HG02623 (cell line): Measurements from ENCODE around the gene ARMC6.

Experiments
- ATAC-seq: cut with Tn5 transposase; IDR thresholded peaks from one replicate; pipeline ENCODE4 v1.9.1; 2021; ENCODE audit warnings: moderate library complexity; ENCODE audit not compliant: unreplicated experiment

The ARMC6 gene

GRCh38 chr19:19054315-19054938 lies 21.0 kb downstream of the ARMC6 start:
- no peak for ATAC-seq

GRCh38 chr19:19054939-19055440 lies 21.6 kb downstream of the ARMC6 start:
- ATAC-seq: no peak

DNA sequence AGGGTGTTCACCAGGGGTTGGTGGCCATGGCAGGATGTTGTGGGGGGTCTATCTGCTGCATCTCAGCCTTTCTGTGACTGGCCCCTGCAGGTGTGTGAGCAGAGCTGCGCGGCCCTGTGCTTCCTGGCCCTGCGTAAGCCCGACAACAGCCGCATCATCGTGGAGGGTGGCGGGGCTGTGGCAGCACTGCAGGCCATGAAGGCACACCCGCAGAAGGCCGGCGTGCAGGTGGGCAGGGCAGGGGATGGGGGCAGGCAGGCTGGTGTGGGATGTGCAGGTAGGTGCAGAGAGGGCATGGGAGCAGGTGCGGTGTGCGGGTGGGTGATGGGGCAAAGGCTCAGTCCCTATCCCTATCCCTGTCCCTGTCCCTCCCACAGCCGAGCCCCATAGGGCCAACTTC lies 22.3 kb downstream of the ARMC6 start:
- ATAC-seq: no peak

- ATAC-seq: no peak
Observed at GRCh38 chr19:19056636-19057275, 23.4 kb downstream of the ARMC6 start.

- no peak for ATAC-seq
Observed at GRCh38 chr19:19057317-19057716, 23.9 kb downstream of the ARMC6 start.

- no peak for ATAC-seq
Observed at GRCh38 chr19:19057720-19058119, 24.3 kb downstream of the ARMC6 start.

DNA sequence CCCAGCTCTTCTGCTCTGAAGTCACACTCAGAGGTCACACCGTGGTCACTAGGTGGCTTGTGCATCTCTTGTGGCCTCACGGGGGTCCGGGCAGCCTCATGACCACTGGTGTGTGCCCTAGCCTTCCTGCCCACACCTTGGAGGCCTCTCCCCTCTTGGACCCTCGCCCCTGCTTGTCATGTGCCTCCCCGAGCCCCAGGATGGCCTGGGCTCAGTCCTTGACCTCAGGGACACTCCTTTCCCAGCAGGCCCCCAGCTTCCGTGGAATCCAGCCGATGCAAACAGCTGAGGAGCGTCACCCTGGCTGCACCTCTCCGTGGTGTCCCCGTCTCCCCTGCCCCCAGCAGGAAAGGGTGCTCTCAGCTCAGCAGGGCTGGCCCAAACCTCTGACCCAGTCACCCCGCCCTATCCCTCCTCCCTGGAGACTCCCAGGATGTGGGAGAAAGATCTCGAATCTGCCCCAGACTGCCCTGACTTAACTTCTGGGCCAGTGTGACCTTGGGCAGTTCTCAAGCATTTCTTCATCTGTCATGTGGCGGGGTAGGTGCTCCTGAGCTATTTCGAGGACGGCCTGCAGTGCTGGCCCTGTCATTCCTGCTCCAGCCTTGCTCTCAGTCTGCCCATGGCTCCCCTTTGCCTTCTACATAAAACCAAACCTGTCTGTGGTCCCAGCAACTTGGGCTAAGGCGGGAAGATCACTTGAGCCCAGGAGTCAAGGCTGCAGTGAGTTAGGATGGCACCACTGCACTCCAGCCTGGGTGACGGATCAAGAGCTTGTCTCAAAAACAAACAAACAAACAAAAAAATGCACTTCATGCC lies 25.8 kb downstream of the ARMC6 start:
- ATAC-seq: no peak

DNA sequence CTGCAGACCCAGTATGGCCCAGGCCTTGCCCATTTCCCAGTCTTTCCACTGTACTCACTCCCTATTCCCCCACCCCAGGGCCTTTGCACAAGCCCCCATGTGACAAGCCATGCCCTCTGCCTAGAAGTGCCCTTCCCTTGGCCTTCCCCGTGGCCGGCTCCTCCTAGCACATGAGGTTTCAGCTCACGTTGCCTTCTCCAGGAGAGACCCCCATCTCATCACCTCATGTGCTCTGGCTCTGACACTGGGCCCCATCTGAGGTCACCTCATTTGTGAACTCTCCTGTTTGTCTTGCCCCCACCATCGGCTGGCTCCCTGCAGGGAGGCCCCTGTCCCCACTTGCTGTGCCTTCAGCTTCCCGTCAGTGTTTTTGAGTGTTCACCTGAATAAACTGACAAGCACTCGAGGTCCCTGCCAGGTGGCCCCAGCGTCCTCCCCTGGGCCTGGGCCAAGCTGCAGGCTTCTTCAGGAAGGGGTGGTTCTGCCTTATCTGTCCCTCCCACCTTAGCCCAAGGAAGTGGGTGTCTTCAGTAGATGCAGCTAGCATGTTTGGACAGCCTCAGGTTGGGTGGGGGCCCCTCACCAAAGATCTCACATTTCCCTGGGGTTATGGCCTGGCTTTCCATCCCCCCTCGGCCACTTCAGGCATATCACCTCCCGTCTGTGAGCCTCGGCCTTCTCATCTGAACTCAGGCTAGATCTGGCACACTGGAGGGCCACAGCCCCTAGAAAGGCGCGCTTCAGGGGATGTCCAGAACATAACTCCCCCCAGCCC lies 26.6 kb downstream of the ARMC6 start:
- no peak for ATAC-seq

GRCh38 chr19:19061506-19061905 lies 28.1 kb downstream of the ARMC6 start:
- ATAC-seq: no peak

DNA sequence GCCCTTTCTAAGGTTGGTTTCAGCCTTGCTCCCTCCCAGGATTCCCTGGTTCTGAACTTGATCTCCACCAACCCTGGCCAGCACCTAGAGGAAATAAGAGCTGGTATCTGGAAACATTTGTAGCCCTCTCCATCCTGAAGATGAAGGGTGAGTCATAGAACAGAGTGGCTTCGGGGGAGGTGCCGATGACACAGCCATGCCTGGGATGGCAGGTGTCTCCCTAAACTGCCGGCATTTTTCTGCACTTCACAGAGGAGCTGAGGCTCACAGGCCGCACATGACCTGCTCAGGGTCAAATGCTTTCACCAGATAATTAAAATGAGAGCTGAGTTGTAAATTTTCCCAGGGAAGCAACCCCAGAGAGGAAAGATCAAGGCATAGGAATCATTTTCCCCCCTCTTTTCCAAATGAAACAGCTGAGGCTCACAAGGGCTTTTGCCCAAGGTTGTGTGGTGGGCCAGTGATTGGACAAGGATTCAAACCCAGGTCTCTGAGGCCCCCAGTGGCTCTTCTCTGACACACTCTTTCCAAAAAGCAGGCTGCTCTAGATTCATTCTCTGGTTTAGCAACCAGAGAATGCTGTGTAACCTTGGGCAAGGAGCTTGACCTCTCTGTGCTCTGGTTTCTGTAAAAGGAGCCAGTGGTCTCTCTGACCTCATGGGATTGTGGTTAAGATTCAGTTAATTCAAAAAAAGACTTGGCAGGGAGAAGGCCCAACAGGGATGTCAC lies 29.2 kb downstream of the ARMC6 start:
- no peak for ATAC-seq

DNA sequence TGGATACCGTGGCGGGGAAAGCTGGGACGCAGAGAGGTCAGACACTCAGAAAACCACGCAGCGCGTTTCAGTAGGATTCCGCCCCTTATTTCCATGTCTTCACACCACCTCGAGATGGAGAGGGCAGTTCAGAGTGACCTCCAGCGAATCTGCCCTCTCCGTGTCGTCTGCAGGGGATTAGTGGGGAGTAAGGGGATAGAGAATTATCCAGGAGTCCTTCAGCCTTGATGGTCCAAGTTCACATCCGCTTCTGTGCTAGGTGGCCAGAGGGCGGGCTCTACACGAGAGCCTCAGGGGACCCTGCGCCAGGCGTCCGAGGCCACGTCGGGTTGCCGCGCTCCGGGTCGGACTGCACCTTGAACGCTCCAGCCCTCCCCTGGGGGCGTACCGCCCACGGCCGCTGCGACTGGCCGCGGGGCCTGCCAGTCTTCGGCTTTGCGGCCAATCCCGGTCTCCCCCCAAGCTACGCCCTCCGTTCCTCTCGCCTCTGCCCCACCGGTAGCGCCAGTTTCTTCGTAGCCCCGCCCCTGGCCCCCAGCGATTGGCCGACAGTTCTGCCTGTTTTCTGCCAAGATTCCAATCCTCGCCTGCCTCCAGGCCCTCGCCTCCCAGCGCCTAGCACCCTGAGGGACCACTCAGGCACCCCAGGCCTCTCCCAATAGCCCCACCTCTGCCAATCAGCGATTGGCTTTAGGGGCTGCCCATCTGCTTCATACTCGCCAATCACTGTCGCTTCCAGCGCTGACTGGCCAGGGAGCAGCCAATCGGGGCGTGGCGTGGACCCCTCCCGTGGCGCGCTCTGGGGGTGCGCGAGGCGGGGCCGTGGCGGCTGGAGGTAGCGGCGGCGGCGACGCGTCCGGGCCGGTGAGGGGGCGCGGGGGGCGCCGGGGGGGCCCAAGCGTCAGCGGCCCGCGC lies 30.0 kb downstream of the ARMC6 start, which contains the start of gene SLC25A42:
Gene SLC25A42, plus strand, starts transcription at position 812 of the 915 bp plus-strand sequence. CDS start 32,131 bp downstream, outside the sequence.
- ATAC-seq: peak; percentile 89

DNA sequence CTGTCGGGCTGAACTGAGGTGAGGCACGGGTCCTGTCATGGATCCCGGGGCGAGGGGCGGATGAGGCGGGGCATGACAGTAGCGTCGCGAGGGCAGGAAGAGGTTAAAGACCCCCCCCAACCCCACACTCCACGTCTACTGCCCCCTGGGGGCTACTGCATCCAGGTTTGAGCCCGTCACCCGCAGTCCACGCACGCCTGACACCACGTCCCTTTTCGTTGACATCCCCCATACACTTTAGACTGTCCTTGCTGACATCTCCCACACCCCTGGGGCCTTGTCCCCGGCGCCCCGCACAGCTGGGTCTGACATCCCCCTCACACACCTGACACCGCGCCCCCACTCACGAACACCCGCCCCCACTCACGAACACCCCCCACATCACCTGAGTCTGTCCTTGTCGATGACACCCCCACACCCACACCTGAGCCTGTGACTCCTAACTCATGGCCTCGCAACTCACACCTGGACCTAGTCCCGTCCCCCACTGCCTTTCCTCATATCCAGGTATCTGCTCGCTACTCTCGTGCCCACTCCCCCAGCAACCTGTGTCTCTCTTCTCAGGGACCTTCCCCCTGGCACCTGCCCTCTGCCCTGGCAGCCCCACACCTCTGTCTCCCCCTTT lies 30.8 kb downstream of the ARMC6 start:
- no peak for ATAC-seq

DNA sequence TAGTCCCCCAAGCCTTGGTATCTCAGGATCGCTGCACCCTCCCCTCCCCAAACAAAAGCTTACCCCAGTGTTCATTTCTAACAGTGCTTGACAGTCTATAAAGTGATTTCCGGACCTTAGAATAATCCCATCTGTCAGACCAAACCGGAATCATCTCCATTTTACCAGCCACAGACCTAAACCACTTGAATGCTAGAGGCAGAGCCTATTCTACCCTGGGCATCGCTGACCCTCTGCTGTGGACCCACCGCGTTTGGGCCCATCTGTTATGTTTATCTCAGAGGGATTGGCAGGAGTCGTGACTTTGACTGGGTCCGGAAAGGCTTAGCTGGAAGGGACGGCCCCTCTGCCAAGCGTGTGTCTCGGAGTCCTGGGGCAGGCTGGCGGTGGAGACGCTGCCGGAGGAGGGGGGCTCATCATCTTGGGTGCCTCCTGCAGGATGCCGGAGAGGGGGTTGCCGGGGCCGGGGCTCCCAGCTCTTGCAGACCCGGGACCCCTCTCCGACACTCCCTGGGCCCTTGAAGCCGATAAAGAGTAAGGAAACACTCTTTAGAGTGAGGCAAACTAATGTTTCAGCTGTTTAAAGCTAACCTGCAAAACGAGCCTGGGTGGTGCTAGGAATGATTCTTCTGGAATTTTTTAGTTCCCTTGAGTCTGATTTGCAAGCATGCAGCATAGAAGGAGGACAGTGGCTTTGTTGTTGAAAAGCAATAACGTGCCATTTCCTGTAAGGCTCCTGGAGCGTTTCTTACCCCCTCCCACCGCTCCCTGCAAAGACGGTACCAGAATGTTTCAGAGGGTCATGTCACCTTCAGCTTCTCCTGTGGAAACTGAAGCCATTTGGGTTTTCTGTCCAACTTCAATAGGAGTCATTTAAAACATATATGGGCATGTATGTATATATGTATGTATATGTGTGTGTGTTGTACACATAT lies 31.7 kb downstream of the ARMC6 start:
- ATAC-seq: no peak

DNA sequence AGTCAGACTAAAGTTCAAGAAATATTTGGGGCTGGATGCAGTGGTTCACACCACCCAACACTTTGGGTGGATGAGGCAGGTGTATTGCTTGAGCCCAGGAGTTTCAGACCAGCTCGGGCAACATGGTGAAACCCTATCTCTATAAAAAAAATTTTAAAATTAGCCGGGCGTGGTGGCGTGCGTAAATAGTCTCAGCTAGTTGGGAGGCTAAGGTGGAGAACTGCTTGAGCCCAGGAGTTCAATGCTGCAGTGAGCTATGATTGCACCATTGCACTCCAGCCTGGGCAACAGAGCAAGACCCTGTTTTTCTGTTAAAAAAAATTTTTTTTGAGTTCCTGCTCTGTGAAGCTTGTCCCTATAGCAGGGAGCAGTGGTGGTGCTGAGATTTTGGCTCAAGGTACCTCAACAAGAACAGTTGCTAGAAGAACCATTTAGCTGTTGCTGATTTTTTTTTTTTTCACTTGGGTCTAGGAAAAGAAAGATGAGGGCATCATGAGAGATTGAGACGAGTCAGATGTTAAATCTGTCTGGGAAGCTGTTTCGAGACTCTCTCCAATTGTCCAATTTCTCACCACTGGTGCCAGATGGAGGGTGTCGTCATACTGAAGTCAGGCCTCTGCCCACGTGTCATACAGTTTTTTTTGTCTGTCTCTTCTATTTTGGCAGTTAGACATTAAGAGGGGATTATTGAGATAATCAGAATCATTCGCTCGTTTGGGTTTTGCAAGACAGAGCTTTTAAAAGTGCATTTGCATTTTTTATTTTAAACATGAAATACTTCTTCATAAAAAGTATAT lies 34.1 kb downstream of the ARMC6 start:
- ATAC-seq: no peak

- no peak for ATAC-seq
Observed at GRCh38 chr19:19068659-19069654, 35.6 kb downstream of the ARMC6 start.

DNA sequence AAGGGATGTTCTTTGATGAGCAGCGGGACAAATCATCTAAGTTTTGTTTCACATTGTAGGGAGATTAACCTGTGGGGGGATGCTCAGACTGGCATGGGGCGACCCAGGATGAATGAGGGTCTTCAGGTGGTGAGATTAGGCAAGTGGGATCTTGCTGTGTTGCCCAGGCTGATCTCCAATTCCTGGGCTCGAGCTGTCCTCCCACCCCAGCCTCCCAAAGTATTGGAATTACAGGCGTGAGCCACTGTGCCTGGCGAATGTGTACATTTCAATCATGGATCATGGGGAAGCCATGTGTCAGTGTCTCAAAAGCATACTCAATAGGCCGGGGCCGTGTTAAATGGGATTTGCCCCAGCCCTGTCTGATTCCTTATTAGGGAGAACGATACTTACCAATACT lies 38.5 kb downstream of the ARMC6 start:
- ATAC-seq: no peak
